Articular chondrocyte of knee joint (primary cell): ENCODE measurements around the gene MYO15B. TPM values are rescaled to one million over a fixed set of nuclear protein-coding genes. Genes with fewer than 3 reads are reported as not detected.

ENCODE experiments used
- total RNA-seq: library from RNA; depleted of rRNA; stranded (reverse); fragments of >200 nt; gene quantifications from 2 replicates; pipeline ENCODE4 v1.2.3, GENCODE V29; 2012

MYO15B gene
- total RNA-seq, result 4.2 and 5.6 TPM in 2 replicates

GRCh38 chr17:75587675-75588595 lies at the start of gene MYO15B:
TSS of gene MYO15B (plus strand) at chr17:75587800. CDS start at chr17:75588058, 258 bp downstream.

GRCh38 chr17:75632863-75633485 lies 45.4 kb downstream of the MYO15B start, which contains the start of gene SMIM5:
TSS of gene SMIM5 (plus strand) at chr17:75633434. CDS start at chr17:75640202, 6,768 bp downstream.

GRCh38 chr17:75666959-75667790 lies 79.6 kb downstream of the MYO15B start, which contains the start of the genes RECQL5 and SAP30BP:
TSS of gene RECQL5 (minus strand) at chr17:75667154. CDS start at chr17:75666557, 597 bp downstream.
TSS of gene SAP30BP (plus strand) at chr17:75667338. CDS start at chr17:75667373, 35 bp downstream.

Other genes with a start within 250 kb of the MYO15B start
- 66.6 and 73.7 TPM in 2 replicates for gene GRB2, start 182.1 kb upstream of the MYO15B start, total RNA-seq
- gene TMEM94, start 131.2 kb upstream of the MYO15B start, total RNA-seq, result 30.7 and 33.5 TPM in 2 replicates
- gene CASKIN2, start 72.3 kb upstream of the MYO15B start, total RNA-seq, result 9.1 and 9.6 TPM in 2 replicates
- 6.8 and 7.3 TPM in 2 replicates for gene TSEN54, start 71.3 kb upstream of the MYO15B start, total RNA-seq
- 0.13 and 0.32 TPM in 2 replicates for gene LLGL2, start 62.1 kb upstream of the MYO15B start, total RNA-seq
- gene SMIM5, start 45.6 kb downstream of the MYO15B start, total RNA-seq, result 0.22 TPM in 1 of 2 replicates, not detected in the other
- gene RECQL5, start 79.4 kb downstream of the MYO15B start, total RNA-seq, result 17.0 and 18.7 TPM in 2 replicates
- gene SAP30BP, start 79.5 kb downstream of the MYO15B start, total RNA-seq, result 58.1 and 63.9 TPM in 2 replicates
- gene ITGB4, start 133.7 kb downstream of the MYO15B start, total RNA-seq, result 0.39 and 0.54 TPM in 2 replicates
- 28.8 and 34.8 TPM in 2 replicates for gene GALK1, start 177.4 kb downstream of the MYO15B start, total RNA-seq
- gene UNK, start 197.0 kb downstream of the MYO15B start, total RNA-seq, result 23.1 and 27.4 TPM in 2 replicates